HG03460 (cell line): Measurements from ENCODE around the gene CIP2A.

Experiments
- ATAC-seq: cut with Tn5 transposase; IDR thresholded peaks from one replicate; pipeline ENCODE4 v1.9.1; 2021; ENCODE audit not compliant: unreplicated experiment

Gene CIP2A

GRCh38 chr3:108564564-108564963, 24.7 kb downstream of the CIP2A start:
- no peak for ATAC-seq

DNA sequence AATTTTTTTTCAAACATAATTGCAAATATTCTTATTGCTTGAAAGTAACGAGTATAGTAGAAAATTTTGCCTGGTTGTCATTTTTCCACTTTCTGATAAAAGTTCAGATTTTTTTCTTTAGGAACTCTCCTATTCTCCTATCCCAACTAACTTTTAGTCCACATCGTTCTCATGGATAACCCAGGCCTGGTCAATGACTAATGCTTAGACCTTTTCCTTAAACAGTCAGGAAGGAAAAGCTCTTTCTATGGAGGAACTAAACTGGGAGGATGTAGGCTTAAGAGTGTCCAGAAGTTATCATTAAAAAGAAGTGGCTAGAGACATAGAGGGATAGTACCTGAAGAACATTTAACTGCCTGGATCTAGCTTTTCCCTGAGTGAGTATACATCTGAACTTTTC, 26.7 kb downstream of the CIP2A start:
- no peak for ATAC-seq

DNA sequence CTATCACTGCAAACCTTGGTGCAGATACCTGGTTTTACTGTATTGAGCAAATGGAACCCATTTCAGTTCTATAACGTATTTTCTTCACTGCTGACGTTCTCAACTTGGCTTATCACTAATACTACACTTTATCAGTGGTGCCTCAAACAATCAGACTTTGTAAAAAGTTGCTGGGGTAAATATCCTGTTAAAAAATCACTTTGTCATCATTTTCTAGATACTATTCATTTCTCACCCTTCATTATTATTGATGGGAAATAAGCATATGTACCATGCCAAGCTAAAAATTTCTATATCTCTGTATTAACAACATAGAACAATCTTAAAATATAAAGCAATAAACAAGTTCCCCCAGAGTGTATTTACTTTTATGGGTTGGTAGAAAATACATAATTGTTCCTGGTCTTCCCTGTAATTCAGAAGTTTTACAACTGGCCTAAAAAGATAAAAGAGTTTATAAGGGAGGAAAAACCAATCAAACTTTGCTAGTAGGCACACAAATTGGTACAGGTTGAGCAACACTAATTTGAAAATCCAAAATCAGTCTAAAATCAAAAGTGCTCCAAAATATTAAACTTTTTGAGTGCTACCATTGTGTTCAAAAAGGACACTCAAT, 33.2 kb downstream of the CIP2A start:
- no peak for ATAC-seq

GRCh38 chr3:108554913-108555571, 34.2 kb downstream of the CIP2A start:
- no peak for ATAC-seq

- no peak for ATAC-seq
Observed at GRCh38 chr3:108554229-108554628, 35.0 kb downstream of the CIP2A start.

DNA sequence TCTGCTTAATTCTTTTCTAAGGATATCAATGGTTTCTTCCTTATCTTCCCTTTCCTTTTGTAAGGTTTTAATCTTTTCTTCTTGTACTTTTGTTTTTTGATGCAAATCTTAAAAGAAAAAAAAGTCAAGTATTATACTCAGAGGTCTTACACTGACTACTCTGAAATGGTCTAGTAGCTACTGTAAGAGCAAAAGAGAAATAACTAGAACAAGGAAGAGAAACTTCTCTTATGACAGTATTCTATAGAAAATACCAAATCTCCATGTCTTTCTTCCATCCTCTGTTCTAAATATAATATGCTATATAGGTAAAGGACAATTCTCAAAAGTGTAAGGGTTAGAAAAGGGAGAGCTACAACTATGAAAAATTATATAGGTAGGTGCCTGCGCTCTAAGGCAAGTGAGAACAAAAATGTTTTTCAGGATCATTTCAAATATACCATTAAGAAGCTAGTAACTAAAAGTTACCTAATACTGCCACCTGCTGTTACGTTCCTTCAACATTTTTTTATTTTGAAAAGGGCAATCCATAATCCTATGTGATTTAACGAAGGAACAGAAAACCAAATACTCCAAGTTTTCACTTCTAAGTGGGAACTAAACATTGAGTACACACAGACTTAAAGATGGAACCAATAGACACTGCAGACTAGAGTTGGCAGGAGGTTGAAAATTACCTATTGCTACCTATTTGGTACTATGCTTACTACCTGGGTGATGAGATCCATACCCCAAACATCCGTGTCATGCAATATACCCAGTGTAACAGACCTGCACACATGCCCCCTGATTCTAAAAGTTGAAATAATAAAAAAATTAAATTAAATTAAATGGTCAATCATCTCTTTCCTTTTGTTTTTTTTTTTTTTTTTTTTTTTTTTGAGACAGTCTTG, 36.7 kb downstream of the CIP2A start:
- peak; percentile 49 for ATAC-seq

DNA sequence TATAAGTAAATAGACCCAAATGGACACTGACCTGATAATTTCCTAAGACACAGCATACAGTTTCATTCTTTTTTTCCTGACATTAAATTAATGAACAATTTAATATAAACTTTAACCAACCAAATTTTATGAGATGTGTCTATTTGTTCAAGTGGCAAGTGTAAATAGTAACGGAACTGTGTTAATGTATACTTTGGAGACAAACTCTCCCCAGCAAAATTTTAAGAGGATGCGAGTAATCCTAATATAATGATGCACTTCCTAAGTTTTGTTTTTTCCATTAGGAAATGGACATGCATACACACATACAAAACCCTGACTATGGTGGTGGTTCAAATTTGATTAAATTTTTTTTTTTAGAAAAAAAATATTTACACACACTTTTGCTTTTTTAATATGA, 40.4 kb downstream of the CIP2A start:
- no peak for ATAC-seq

GRCh38 chr3:108548304-108548703, 40.9 kb downstream of the CIP2A start:
- ATAC-seq, result no peak

GRCh38 chr3:108546692-108547091, 42.5 kb downstream of the CIP2A start:
- peak; percentile 56 for ATAC-seq

DNA sequence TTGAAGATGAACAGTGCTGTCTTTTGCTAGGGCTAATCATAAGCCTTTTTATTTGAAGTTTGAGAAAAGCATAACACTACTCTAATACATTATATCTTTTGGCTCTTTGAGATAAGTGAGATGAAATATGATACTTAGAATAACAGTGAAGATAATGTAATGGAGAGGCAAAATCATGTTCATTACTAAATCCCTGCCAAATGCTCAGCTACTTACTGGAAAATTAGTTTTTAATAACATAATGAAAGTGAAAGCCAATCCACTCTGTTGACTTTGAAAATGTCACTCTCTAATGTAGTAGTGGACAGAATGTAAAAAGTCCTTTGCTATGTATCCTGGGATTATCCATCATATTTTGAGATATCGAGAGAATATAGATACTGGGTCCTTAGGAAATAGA, 43.0 kb downstream of the CIP2A start:
- no peak for ATAC-seq

GRCh38 chr3:108538083-108538482, 51.2 kb downstream of the CIP2A start:
- no peak for ATAC-seq

GRCh38 chr3:108528459-108529252, 60.6 kb downstream of the CIP2A start:
- peak; percentile 89 for ATAC-seq

- no peak for ATAC-seq
Observed at GRCh38 chr3:108527817-108528216, 61.4 kb downstream of the CIP2A start.

- no peak for ATAC-seq
Observed at GRCh38 chr3:108527109-108527508, 62.1 kb downstream of the CIP2A start.

GRCh38 chr3:108525971-108526370, 63.3 kb downstream of the CIP2A start:
- no peak for ATAC-seq

DNA sequence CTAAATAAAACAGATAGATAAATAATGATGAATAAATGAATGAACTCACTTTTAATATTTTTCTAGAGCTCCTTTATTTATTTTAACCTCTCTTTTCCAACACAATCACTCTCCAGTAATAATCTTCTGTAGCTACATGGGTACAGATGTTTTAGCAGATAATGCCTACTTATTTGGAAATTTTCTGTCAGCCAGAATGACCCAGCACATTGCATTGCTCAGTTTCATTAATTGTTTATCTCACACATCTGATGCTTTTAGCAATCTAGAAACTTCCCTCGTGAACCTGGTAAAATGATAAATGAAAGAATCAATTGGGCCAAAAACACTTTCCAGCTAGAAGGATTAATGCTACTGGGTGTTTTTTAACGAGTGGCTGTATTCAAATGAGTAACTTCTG, 64.0 kb downstream of the CIP2A start:
- no peak for ATAC-seq

DNA sequence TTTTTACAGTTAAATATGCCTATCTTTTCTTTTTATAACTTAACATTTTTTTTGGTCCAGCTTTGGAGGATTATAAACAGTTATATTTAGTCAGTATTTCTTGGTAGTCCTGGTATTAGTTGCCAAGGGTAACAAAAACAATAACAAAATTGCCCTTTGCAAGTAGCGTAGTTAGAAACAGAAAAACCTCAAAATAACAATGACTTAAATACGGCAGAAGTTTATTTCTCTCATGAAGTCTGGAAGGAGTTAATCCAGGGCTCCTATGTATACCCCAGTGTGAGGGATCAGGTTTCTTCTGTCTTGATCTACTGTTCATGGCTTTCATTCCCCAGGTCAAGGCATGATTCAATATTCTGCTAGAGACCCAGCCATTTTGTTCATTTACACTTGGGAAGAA, 64.7 kb downstream of the CIP2A start:
- no peak for ATAC-seq

- ATAC-seq, result no peak
Observed at GRCh38 chr3:108518895-108519294, 70.3 kb downstream of the CIP2A start.

DNA sequence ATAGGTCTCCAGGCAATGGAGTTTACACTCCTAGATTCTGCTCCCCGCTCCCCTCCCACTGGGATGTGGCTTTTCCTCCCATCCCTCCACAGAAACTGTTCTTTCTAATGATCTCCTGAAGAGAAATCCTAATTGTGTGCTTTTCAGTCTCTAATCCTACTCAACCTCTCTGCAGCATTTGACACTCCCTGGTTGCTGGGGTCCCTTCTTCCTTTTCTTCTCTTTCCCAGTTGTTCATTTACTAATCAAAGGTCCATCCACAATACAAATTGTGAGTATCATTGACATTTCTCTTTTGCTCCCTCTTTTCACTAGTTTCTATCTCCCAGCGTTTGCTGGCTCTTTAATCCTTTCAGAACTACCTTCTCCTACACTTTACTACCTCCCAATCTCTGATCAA, 72.4 kb downstream of the CIP2A start:
- ATAC-seq, result no peak

- ATAC-seq, result no peak
Observed at GRCh38 chr3:108513961-108514360, 75.3 kb downstream of the CIP2A start.

- no peak for ATAC-seq
Observed at GRCh38 chr3:108512671-108513070, 76.6 kb downstream of the CIP2A start.
